T-helper 22 cell (primary cell): Measurements from ENCODE around the gene VPS35L.

Experiments
- DNase-seq: peaks from one replicate; pipeline ENCODE4 v3.0.0-alpha.2; 2020; ENCODE audit warnings: low read depth

VPS35L gene

DNA sequence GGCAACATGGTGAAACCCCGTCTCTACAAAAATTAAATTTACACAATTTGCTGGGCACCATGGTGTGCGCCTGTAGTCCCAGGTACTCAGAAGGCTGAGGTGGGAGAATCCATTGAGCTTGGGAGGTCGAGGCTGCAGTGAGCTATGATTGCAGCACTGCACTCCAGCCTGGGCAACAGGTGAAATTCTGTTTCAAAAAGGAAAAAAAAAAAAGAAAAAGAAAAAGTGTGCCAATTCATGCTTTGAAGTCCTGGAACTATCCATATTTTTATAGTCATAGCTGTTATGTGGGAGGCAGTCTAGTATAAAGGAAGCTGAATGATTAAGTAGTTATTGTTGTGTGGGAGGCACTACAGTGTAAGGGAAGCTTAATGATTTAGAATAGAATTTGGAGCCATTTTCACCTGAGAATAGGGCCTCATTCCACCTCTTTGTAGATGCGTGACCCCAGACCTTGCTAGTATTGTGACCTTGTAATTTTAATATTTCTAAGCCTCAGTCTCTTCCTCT lies 194.1 kb downstream of the VPS35L start:
- DNase-seq = no peak
